Measurements from ENCODE around the gene LRIG3.

GRCh38 chr12:58957298-58957697, 37.0 kb upstream of the LRIG3 start:
- TF ChIP-seq, protein P1, sequence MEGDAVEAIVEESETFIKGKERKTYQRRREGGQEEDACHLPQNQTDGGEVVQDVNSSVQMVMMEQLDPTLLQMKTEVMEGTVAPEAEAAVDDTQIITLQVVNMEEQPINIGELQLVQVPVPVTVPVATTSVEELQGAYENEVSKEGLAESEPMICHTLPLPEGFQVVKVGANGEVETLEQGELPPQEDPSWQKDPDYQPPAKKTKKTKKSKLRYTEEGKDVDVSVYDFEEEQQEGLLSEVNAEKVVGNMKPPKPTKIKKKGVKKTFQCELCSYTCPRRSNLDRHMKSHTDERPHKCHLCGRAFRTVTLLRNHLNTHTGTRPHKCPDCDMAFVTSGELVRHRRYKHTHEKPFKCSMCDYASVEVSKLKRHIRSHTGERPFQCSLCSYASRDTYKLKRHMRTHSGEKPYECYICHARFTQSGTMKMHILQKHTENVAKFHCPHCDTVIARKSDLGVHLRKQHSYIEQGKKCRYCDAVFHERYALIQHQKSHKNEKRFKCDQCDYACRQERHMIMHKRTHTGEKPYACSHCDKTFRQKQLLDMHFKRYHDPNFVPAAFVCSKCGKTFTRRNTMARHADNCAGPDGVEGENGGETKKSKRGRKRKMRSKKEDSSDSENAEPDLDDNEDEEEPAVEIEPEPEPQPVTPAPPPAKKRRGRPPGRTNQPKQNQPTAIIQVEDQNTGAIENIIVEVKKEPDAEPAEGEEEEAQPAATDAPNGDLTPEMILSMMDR (IDR thresholded peaks at IDR 0.05) = no peak
- TF ChIP-seq POLR2A (IDR thresholded peaks at IDR 0.05) = no peak

Measured in thyroid gland (tissue), 4 donors.